ENCODE results near the gene SYNE1. TPM values are rescaled to one million over a fixed set of nuclear protein-coding genes. Genes with fewer than 3 reads are reported as not detected.
"Not testable (repeated sequence)": the region's sequence is repeated elsewhere in the genome, so short reads cannot be mapped to it uniquely, and the experiment has no call there.

The SYNE1 gene
- total and polyA plus RNA-seq, 9 donors: 70.4 to 279 (median 154) TPM

DNA sequence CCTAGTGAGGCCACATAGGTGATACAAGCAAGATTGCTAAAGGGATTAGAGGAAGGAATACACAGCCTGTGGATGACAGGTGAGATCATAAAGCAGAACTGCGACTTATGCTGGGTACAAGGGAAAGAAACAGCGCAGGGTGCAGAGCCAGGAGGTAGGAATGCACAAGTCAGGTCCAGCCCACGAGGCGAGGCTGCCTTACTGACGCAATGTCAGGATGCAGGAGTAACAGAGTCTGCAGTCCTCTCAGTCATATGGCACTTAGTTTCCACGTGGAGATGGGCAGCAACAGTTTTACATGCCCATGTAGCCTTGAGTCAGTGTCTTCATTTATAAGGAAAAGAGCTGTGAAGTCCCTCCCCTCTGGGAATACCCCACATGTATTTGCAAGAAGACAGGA is 210.9 kb downstream of the SYNE1 start:
- Histone ChIP-seq H3K27ac (no peak overlapping the region), H3K36me3 (no peaks in the 10 kb centered on the region), H3K9me3 (no peaks in the 10 kb centered on the region), H3K27me3 (no peaks in the 10 kb centered on the region), H3K4me1 (ENCODE audit: insufficient read depth) (no peaks in the 10 kb centered on the region), H3K4me3 (no peak overlapping the region)
- WGBS, 3 donors: 82 to 86% (median 86%) methylated on average over 6 of the region's 6 CpGs
- intact Hi-C loops (cut with DNase I): no loop called here
- DNase-seq: no peak
- TF ChIP-seq POLR2A (IDR thresholded peaks at IDR 0.05) (no peak), EP300 (IDR thresholded peaks at IDR 0.05) (no peak)
- TF ChIP-seq, protein P1, sequence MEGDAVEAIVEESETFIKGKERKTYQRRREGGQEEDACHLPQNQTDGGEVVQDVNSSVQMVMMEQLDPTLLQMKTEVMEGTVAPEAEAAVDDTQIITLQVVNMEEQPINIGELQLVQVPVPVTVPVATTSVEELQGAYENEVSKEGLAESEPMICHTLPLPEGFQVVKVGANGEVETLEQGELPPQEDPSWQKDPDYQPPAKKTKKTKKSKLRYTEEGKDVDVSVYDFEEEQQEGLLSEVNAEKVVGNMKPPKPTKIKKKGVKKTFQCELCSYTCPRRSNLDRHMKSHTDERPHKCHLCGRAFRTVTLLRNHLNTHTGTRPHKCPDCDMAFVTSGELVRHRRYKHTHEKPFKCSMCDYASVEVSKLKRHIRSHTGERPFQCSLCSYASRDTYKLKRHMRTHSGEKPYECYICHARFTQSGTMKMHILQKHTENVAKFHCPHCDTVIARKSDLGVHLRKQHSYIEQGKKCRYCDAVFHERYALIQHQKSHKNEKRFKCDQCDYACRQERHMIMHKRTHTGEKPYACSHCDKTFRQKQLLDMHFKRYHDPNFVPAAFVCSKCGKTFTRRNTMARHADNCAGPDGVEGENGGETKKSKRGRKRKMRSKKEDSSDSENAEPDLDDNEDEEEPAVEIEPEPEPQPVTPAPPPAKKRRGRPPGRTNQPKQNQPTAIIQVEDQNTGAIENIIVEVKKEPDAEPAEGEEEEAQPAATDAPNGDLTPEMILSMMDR (IDR thresholded peaks at IDR 0.05): no peak

DNA sequence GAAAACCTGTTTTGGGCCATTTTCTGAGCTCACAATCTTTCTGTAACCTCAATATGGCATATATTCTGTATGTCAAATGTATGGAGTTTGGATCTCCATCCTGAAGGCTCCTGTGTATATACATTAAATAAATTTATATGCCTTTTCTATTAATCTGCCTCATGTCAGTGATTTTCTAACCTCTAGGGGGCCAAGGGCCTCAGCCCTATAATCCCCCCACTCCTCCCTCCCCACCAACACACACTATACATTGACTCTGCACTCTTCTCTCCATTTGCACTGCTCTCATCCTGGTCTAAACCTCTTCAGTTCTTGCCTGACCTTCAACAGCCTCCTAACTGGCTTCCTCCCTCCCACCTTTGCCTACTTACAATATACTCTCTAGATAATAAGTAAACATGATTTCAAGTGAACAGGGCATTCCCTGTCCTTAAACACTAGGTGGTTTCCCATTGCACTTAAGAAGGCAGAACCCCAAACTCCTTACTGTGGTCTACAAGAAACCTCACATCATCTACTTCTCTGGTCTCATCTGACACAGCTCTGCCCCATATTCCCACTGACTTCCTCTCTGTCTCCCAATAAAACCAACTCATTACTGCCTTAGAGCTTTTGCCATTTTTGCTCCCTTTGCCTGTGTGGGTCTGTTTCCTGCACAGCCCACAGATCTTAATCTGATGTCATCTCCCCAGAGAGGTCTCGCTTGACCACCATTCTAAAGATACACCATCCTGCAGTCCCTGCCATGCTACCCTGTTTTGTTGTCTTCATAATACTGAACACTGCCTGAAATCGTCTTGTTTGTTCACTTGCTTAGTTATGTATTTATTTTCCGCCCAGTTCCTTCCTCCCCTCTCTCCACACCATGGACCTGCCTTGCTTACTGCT is 213.7 kb downstream of the SYNE1 start:
- Histone ChIP-seq H3K9me3 (no peaks in the 10 kb centered on the region), H3K4me1 (ENCODE audit: insufficient read depth) (no peaks in the 10 kb centered on the region), H3K27me3 (no peaks in the 10 kb centered on the region), H3K4me3 (no peak overlapping the region), H3K36me3 (no peaks in the 10 kb centered on the region), H3K27ac (no peak overlapping the region)
- intact Hi-C loops (cut with DNase I): no loop called here
- WGBS, 3 donors: 88 to 91% (median 89%) methylated on average over 3 of the region's 3 CpGs
- TF ChIP-seq EP300 (IDR thresholded peaks at IDR 0.05) (no peak), POLR2A (IDR thresholded peaks at IDR 0.05) (no peak)
- TF ChIP-seq, protein P1 (IDR thresholded peaks at IDR 0.05): no peak
- DNase-seq: no peak

DNA sequence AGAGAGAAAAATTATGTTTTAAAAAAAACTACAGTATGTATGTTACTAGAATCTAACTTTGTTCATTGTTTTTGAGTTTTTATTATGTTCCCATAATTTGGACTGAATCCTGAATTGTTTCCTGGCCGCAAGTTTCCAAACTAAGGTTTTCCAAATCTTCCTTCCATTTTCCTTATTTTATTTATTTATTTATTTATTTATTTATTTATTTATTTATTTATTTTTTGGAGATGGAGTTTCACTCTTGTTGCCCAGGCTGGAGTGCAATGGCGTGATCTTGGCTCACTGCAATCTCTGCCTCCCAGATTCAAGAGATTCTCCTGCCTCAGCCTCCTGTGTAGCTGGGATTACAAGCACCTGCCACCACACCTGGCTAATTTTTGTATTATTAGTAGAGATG is 215.7 kb downstream of the SYNE1 start:
- DNase-seq; H3K4me1 ChIP-seq (ENCODE audit: insufficient read depth); H3K27ac ChIP-seq; intact Hi-C loops (cut with DNase I); H3K9me3 ChIP-seq; H3K4me3 ChIP-seq; H3K27me3 ChIP-seq; H3K36me3 ChIP-seq: not testable (repeated sequence)
- 95 to 97% (median 95%) methylated on average over 2 of the region's 2 CpGs for WGBS, 3 donors

- Histone ChIP-seq H3K9me3 (no peaks in the 10 kb centered on the region), H3K4me3 (no peak overlapping the region), H3K4me1 (ENCODE audit: insufficient read depth) (no peaks in the 10 kb centered on the region), H3K27ac (no peak overlapping the region), H3K36me3 (no peaks in the 10 kb centered on the region), H3K27me3 (no peaks in the 10 kb centered on the region)
- no peak for DNase-seq
- intact Hi-C loops (cut with DNase I): no loop called here
- TF ChIP-seq, protein P1 (IDR thresholded peaks at IDR 0.05): no peak
- TF ChIP-seq EP300 (IDR thresholded peaks at IDR 0.05) (no peak), POLR2A (IDR thresholded peaks at IDR 0.05) (no peak)
These were observed 216.5 kb downstream of the SYNE1 start for GRCh38 chr6:152420696-152421095.

DNA sequence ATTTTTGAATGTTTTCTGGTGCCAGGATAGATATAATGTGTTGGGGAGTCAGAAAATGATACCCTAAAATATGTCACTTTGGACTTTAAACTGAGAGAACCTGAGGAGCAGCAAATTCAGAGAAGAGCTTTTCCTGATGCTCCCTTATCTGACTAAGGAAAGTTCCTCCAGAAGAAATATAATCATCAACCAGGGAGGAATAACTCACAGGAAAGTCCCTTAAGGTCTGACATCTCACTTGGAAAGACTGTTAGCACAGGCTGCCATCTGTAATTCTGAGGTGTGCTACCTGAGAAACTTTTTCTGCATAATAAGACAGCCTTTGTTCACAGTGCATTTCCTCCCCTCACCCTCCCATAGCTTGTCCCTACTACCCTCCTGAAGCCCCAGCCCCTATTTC is 218.6 kb downstream of the SYNE1 start:
- intact Hi-C loops (cut with DNase I): no loop called here
- no peak overlapping the region for H3K4me3 ChIP-seq
- H3K27me3 ChIP-seq: no peaks in the 10 kb centered on the region
- no peak for DNase-seq
- H3K36me3 ChIP-seq: no peaks in the 10 kb centered on the region
- TF ChIP-seq EP300 (IDR thresholded peaks at IDR 0.05) (no peak), POLR2A (IDR thresholded peaks at IDR 0.05) (no peak)
- TF ChIP-seq, protein P1 (IDR thresholded peaks at IDR 0.05): no peak
- H3K27ac ChIP-seq: no peak overlapping the region
- H3K9me3 ChIP-seq: no peaks in the 10 kb centered on the region
- no peaks in the 10 kb centered on the region for H3K4me1 ChIP-seq (ENCODE audit: insufficient read depth)

All from ovary (tissue), 9 donors.